HEK293T (cell line): ENCODE measurements around the gene MAGEB3.

Experiments
- CTCF ChIA-PET: fragments of 350-600 bp; formaldehyde crosslinking; extraction: SDS; loops from one replicate; lab custom pipeline; 2021; ENCODE audit warnings: antibody characterized with exemption, inconsistent platforms; lab: Yijun Ruan, JAX
- POLR2A ChIA-PET: fragments of 350-600 bp; formaldehyde crosslinking; extraction: SDS; loops from one replicate; lab custom pipeline; 2020; ENCODE audit warnings: antibody characterized with exemption, inconsistent platforms; lab: Yijun Ruan, JAX
- DNase-seq: peaks from one replicate; pipeline ENCODE4 v3.0.0; 2012; ENCODE audit warnings: mixed read lengths; ENCODE audit errors: extremely low spot score
- ARNT ChIP-seq: fragments of 450-650 bp; IDR thresholded peaks from 2 replicates; pipeline ENCODE4 v1.6.1; 2017; ENCODE audit warnings: mild to moderate bottlenecking
- BHLHE40 ChIP-seq: fragments of 450-650 bp; IDR thresholded peaks from 2 replicates; pipeline ENCODE4 v1.6.1; 2016; ENCODE audit warnings: mild to moderate bottlenecking, moderate library complexity, borderline replicate concordance
- CTBP1 ChIP-seq: fragments of 450-650 bp; IDR thresholded peaks from 2 replicates; pipeline ENCODE4 v1.6.1; 2016; ENCODE audit warnings: borderline replicate concordance
- ELF4 ChIP-seq: fragments of 450-650 bp; IDR thresholded peaks from 2 replicates; pipeline ENCODE4 v1.6.1; 2017; ENCODE audit warnings: antibody characterized with exemption
- FOXA1 ChIP-seq: fragments of 450-650 bp; IDR thresholded peaks from 2 replicates; pipeline ENCODE4 v1.6.1; 2016; ENCODE audit warnings: mild to moderate bottlenecking
- FOXK2 ChIP-seq: fragments of 450-650 bp; IDR thresholded peaks from 2 replicates; pipeline ENCODE4 v1.6.1; 2016; ENCODE audit warnings: mild to moderate bottlenecking
- FOXM1 ChIP-seq: fragments of 450-650 bp; IDR thresholded peaks from 2 replicates; pipeline ENCODE4 v1.6.1; 2017; ENCODE audit warnings: mild to moderate bottlenecking, borderline replicate concordance
- HDGF ChIP-seq: fragments of 450-650 bp; IDR thresholded peaks from 2 replicates; pipeline ENCODE4 v1.6.1; 2017; ENCODE audit warnings: antibody characterized with exemption, borderline replicate concordance
- L3MBTL2 ChIP-seq: fragments of 450-650 bp; conservative IDR thresholded peaks from 2 replicates; pipeline ENCODE4 v1.6.1; 2016; ENCODE audit warnings: mild to moderate bottlenecking
- LEF1 ChIP-seq: fragments of 450-650 bp; IDR thresholded peaks from 2 replicates; pipeline ENCODE4 v1.6.1; 2017; ENCODE audit warnings: mild to moderate bottlenecking, borderline replicate concordance
- NFRKB ChIP-seq: fragments of 450-650 bp; IDR thresholded peaks from 2 replicates; pipeline ENCODE4 v1.6.1; 2016; ENCODE audit warnings: mild to moderate bottlenecking, moderate library complexity
- PKNOX1 ChIP-seq: fragments of 450-650 bp; IDR thresholded peaks from 2 replicates; pipeline ENCODE4 v1.6.1; 2016
- SP1 ChIP-seq: fragments of 450-650 bp; IDR thresholded peaks from 2 replicates; pipeline ENCODE4 v1.6.1; 2017
- SUZ12 ChIP-seq: fragments of 450-650 bp; IDR thresholded peaks from 2 replicates; pipeline ENCODE4 v1.6.1; 2016; ENCODE audit warnings: mild to moderate bottlenecking
- TARDBP ChIP-seq: fragments of 450-650 bp; IDR thresholded peaks from 2 replicates; pipeline ENCODE4 v1.6.1; 2016
- ZNF384 ChIP-seq: fragments of 450-650 bp; IDR thresholded peaks from 2 replicates; pipeline ENCODE4 v1.6.1; 2016

Gene MAGEB3

GRCh38 chrX:30270639-30271038 lies 40.2 kb downstream of the MAGEB3 start:
- ChIA-PET CTCF (no interaction called here), POLR2A (no interaction called here)
- DNase-seq: no peak
- no peak for TF ChIP-seq NFRKB
- no peak for TF ChIP-seq SP1
- TF ChIP-seq LEF1: no peak
- TF ChIP-seq PKNOX1: no peak
- no peak for TF ChIP-seq CTBP1

DNA sequence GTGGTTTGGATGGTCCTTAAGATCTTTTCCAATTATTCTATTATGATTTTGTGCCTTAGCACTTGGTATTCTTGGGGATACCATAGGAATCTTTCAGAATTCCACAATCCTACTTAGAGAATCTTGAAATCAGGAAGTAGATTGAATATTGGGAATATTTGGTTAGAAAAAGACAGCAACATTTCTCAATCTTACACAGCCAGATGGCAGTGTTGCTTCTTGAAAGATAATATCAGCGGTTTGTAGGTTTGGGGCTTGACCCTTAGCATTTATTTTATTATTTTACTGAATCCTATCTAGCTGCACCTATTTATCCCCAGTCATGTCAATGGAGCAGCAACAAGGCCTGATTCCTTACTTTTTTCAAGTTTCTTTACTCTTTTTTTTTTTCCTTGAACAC lies 45.0 kb downstream of the MAGEB3 start:
- POLR2A ChIA-PET: no interaction called here
- TF ChIP-seq ZNF384 (no peak), LEF1 (no peak), PKNOX1 (no peak), TARDBP (no peak), FOXA1 (no peak), L3MBTL2 (no peak), BHLHE40 (no peak), SUZ12 (no peak), SP1 (no peak), NFRKB (no peak), ARNT (no peak), CTBP1 (no peak), FOXM1 (no peak), HDGF (no peak)
- CTCF ChIA-PET: no interaction called here
- no peak for DNase-seq

- TF ChIP-seq PKNOX1 (no peak), SP1 (no peak), ARNT (no peak)
- no peak for DNase-seq
- ChIA-PET POLR2A (no interaction called here), CTCF (no interaction called here)
Observed at GRCh38 chrX:30278365-30278764, 47.9 kb downstream of the MAGEB3 start.

DNA sequence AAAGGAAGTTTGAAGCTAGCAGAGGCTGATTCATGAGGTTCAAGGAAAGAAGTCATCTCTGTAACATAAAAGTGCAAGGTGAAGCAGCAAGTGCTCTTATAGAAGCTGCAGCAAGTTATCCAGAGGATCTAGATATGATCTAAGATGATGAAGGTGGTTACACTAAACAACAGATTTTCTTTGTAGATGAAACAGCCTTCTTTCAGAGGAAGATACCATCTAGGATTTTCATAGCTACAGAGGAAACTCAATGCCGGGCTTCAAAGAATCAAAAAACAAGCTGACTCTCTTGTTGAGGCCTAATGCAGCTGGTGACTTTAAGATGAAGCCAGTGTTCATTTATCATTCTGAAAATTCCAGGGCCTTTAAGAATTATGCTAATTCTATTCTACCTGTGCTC lies 50.0 kb downstream of the MAGEB3 start:
- no peak for DNase-seq
- ChIA-PET POLR2A (no interaction called here), CTCF (no interaction called here)
- TF ChIP-seq BHLHE40 (no peak), FOXM1 (no peak), PKNOX1 (no peak), ZNF384 (no peak), LEF1 (no peak), SUZ12 (no peak), L3MBTL2 (no peak), FOXK2 (no peak), CTBP1 (no peak)

DNA sequence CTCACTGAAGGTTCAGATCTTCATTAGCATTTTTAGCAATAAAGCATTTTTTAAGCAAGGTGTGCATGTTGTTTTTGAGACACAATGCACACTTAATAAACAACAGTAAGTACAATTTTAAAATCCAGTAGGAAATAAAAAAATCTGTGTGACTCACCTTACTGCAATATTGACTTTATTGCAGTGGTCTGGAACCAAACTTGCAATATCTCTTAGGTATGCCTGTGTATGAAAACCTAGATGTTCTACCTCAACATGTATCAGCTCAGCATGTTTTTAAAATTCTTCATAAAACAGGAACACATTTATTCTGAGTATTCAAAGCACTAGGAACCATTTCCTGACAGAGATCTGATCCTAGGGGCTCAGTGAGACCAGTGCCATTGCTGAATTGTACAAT lies 52.1 kb downstream of the MAGEB3 start:
- ChIA-PET CTCF (no interaction called here), POLR2A (no interaction called here)
- no peak for DNase-seq
- TF ChIP-seq TARDBP (no peak), ELF4 (no peak), FOXK2 (no peak), NFRKB (no peak), HDGF (no peak), L3MBTL2 (no peak), SUZ12 (no peak), FOXM1 (no peak), LEF1 (no peak), FOXA1 (no peak), PKNOX1 (no peak), ZNF384 (no peak), CTBP1 (no peak), SP1 (no peak), BHLHE40 (no peak), ARNT (no peak)

DNA sequence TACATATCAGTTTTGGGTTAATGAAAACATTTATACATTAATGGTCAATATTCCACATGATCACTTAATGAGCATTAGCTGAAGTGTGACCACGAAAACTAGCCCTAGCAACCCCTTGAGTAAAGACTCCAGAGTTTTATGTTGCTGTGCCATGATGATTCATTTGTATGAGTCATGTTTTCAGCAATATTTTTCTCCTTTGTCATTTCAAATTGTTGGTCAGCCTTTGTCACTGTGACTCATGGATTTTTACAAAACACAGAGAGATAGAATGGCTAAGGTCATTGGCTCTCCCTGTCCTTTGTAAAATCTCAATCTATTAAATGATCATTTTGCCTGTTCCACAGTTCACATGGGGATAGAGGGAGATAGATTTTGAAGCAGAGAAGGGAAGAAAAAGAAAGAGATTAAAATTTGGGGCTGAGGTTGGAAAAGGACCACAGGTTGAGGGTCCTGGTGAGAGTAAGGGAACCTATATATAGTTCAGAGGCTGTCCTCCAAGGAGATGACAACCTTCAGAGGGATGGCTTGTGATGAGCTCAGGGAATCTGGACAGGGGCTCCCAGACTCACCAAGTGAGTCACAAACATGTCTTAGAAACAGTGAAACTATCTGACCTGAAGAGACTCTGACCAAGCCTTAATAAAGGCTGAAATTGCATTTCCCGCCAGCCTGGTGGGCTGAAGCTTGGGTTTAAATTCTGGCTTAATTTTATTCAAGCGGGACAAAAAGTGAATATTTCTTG lies 53.2 kb downstream of the MAGEB3 start:
- TF ChIP-seq L3MBTL2 (no peak), BHLHE40 (no peak), ARNT (no peak), CTBP1 (no peak), SUZ12 (no peak), PKNOX1 (no peak), NFRKB (no peak), LEF1 (no peak), SP1 (no peak), ELF4 (no peak), ZNF384 (no peak), TARDBP (no peak), FOXK2 (no peak)
- CTCF ChIA-PET: no interaction called here
- DNase-seq: no peak
- POLR2A ChIA-PET: no interaction called here
